HG03520 (cell line): ENCODE data around the gene NEURL1B.

Source experiments
- ATAC-seq: cut with Tn5 transposase; IDR thresholded peaks from one replicate; pipeline ENCODE4 v1.9.1; 2021; ENCODE audit warnings: mild to moderate bottlenecking, moderate library complexity; ENCODE audit not compliant: unreplicated experiment

The NEURL1B gene

DNA sequence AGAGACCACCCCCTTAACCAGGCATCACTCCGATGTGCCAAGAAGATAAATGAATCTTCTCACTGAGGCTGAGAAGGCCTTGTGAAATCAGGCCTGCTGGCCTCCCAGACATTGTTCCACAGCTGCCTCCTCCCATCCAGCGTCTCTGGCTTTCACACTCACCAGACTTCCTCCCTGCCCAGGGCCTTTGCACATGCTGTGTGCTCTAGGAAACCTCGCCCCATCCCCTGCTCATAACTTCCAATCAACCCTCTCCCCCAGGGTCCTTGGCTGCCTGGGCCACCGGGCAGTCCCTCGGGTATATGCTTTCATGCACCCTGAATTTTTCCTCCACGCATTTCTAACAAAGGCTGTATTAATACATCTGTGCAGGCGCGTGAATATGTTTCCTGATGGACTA is 71.5 kb downstream of the NEURL1B start:
- no peak for ATAC-seq

DNA sequence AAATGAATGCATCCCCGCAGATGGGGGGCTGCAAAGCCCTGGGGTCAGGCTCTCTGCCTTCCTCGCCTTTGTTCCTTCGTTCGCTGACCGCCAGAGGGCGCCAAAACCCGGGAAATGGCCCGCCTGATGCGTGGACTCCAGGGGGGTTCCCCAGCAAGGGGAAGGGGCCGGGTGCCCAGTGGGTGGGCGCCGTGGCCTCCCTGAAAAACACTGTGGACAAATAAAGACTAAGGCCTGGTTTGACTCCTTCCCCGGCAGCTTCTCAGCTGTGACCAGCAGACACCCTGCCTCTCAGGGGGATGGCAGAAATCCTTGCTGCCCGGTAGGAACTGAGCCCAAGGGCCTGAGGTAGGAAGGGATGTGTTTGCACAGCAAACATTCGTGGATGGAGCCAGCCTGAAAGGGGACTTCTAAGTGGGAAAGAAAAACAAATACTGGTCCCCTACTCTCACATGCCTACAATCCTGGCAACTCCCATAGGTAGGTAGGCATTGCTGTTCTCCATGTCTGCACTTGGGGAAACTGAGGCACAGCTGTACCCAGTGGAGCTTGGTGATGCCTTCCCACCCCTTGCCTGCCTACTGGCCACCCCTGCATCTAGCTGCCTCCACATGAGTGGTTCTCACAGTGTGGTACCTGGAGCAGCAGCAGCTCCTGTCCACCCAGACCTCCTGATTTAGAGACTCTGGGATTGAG is 72.2 kb downstream of the NEURL1B start:
- no peak for ATAC-seq

DNA sequence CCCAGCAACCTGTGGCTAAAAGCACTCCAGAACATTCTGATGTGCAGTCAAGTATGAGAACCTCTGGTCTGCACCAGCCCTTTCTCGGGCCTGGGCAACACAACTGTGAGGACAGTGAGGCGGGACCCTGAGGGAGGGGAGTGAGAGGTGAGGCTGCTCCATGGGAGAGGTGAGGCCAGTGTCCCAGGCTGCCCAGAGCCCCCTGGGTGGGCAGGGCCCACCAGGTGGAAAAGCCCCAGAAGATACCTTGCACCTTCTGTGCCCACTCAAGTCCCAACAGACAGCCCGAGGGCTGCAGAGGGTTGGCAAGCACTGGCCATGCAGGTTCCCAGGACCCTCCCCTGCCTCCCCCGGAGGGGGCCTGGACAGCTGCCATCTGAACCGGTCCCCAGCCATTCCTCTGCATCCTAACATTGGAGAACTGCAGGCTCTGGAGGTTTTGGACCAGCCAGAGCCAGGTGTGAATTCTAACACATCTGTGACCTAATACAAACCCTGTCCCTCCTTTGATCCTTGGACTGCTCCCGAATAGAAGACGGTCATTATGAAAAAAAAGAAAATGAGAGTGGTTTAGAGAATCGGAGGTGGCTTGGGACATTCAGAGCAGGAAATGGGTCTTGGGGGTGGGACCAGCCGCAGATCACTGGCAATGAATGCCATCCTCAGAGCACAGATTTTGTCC is 72.9 kb downstream of the NEURL1B start:
- ATAC-seq = no peak

DNA sequence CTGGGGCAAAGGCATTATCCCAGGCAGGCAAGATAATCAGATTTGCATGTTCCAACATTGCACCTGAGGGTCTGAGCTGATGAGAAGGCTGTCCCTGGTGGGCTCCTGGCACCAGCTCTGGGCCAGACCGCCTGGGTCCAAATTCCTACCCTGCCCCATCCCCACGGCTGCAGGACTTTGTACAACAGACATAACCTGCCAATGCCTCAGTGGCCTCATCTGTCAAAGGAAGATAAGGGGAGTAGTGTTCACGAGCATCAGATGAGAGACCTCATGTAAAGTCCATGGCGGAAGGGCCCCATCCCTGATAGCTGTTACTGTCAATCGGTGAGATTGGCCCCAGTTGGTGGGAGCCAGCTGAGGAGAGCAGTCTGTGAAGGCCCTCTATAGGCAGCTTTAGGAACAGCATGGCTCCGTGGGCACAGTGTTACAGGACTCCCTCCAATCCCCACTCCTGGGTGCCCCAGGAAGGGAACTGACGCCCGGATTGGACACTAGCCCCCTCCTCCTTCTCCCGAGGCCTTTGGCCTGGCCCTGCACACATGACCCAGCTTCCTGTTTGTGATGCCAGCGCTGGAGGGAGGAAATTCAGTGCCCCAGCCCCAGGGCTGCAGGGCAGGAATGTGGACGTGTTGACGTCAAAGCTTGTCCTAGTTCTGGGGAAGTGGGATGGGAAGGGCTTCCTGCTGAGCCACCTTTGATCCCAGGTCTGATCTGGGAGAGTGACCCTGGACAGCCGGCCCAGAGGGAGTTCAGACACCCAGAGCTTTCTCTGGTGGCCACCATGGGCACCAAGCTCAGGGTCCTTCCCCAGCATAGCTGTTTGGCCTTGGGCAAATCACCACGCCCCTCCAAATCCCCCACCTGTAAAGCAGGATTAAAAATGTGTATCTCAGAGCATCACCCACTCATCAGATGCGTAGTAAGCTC is 73.7 kb downstream of the NEURL1B start:
- no peak for ATAC-seq

DNA sequence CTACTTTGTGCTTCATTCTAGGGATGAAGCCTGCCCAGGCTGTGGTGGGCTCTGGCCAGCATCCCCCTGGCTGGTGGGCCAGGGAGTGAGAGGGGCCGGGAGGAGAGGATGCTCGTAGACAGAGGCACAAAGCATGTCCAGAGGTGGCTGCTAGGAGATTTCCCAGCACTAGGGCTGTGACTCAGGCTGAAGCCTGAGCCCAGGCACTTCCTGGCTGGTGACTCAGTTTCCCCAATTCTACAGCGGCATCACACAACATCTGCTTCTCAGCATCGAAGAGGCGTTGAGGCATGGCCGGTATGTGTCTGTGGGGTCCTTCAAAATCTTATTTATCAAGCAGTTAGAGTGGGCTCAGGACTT is 74.3 kb downstream of the NEURL1B start:
- no peak for ATAC-seq

DNA sequence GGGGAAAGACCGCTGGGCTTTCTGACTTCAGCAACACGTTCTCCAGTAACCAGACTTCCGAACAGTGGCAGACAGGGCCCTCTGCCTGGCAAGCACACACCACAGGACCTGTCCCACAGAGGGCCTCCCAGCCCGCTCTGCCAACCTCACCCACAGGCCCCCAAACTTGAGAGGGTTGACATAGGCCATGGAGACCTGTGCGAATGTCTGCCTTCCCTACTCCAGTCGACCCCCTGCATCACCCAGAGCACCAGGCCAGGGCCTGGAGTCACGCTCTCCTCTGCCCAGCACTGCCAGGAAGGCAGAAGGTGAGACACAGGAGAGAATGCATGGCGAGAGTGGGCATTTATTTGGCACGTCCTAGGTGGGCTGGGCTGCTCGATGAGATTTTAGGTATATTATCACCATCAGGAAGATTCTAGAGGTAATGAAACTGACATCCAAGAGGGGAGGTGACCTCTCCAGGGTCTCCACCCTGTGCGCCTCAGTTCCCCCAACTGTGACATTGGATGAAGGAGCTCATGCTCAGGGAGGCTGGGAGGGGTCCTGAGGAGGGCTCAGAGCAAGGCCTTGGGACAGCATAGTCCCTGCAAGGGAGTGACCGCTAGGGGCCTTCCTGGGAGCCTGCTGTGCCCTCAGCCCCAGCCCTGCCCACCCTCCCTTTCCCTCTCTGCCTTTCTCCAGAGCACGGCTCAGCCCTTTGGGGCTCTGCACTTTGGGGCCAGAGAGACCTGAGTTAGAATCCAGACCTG is 75.0 kb downstream of the NEURL1B start:
- ATAC-seq = no peak

DNA sequence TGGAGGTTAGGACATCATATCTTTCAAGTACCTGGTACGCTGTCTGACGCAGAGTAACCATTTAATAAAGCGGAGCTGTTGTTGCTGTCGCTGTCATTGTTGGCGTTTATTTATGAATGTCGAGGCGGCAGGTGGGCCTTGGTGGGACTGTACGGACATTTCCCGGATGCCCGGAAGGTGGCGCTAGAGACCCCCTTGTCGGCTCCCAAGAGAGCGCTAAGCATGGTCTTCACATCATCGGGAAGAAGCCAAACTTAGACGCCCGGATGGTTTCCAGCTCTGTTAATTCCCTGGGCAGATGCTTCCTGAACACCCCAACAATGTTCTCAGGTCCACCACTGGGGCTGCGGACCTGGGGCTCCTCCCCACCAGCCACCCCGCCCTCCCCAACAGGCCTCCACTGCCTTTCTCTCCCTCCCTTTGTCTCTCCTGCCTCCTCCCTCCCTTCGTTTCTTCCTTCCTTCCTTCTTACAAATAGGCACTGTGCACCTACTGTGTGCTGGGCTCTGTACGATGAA is 75.8 kb downstream of the NEURL1B start:
- ATAC-seq = peak; percentile 50

DNA sequence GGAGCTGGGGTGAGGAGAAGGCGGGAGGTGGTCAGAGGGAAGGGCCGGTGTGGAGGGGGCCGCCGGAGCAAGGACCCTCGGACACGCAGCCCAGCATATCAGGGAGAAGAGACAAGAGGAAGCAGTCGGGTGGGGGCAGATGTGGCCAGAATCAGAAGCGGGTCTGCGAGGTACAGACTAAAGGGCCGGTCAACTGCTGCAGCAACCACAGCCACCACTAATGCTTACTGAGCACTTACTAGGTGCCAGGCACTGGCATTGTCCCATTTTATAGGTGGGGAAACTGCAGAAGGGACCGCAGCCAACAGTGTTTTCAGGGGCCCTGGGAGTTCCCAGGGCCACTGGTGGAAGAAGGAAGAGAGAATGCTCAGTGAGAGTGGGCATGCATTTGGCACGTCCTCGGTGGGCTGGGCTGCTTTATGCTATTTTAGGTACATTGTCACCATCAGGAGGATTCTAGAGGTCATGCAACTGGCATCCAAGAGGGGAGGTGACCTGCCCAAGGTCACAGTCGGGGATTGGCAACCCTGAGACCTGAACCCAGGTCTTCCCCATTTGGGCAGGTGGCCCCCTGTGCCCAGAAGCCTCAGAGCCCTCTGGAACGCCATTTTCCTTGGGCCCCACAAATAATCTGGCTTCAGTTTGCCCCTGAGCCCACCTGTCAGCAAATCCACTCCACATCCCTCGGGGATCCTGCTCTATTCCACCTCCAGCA is 76.6 kb downstream of the NEURL1B start:
- ATAC-seq = no peak

DNA sequence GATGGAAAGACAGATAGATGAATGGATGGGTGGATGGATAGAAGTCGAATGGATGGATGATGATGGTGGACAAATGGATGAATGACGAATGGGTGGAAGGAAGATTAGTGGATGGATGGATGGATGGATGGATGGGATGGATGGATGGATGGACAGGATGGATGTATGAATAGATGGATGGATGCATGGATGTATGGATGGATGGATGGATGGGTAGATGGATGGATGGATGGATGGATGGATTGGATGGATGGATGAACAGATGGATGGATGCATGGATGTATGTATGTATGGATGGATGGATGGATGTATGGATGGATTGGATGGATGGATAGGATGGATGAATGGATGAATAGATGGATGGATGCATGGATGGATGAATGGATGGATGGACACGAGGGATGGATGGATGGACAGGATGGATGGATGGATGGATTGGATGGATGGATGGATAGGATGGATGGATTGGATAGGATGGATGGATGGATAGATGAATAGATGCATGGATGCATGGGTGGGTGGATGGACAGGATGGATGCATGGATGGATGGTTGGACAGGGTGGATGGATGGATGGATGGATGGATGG is 77.6 kb downstream of the NEURL1B start:
- ATAC-seq = no peak

DNA sequence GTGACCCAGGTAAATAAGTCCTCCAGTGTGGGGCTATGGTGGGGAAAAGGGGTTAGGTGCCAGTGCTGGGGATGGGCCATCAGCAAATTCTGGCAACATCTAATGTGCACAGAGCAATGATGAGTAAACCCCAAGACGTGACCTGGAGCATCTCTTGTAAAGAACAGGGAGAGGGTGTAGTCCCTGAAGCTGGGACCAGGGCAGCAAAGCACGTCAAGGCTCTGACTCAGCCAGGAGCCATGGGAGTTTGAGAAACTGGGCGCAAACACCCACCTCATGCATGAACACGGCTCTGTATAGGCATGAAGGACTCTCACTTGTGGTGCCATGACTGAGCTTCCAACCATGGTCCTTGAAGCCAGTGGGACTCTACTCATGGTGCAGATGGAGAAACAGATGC is 78.1 kb downstream of the NEURL1B start:
- no peak for ATAC-seq

DNA sequence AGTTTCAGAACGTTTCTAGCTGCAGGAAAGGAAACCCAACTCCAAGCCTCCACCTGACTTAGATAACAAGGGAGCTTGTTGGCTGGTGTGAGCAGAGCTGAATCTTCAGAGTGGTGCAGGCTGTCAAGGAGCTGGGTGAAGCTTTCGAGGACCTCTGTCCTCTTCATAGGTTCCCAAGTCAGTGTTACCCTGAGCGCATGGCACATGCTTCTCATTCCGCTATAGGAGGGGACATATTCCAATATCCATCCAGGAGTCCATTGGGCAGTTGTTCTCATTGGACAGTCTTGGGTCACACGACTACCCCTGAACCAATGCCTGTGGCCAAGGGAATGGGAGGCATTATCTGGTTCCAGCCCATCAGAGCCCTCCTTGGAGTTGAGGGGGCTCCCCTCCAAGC is 79.6 kb downstream of the NEURL1B start:
- ATAC-seq = no peak

DNA sequence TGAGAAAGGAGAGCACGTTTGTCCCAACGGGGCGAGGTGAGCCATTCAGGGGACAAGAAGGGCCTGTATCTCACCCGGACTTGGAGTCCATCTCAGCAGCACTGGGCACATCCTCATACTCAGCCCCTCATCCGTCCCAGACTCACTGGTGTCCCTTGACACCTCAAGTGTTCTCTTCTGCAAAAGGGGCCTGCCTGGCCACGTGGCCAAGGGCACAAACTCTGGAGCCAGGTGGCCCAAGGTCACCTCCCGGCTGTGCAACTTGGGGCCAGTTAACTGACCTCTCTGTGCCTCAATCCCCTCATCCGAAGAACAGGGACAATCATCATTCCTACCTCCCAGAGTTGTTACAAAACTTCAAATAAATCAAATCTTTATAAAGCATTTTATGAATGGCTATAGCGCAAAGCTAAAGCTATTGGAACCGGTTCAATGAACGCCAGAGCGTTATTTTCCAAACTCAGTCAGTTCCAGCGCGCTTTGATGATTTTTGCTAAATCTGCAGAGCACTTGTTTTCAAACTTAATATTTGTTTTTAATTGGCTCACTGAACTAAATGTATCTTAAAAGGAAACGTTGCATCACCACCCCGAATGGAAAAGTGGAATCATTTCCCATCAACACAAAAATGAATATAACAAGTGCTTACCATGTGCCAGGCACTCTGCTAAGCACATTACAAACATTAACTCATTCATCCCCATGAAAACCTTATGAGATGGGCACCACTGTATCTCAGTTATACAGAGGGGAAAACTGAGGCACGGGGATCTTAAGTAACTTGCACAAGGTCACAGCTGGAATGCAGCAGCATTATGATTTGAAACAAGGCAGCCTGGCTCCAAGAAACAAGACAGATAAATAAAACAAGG is 80.6 kb downstream of the NEURL1B start:
- no peak for ATAC-seq

DNA sequence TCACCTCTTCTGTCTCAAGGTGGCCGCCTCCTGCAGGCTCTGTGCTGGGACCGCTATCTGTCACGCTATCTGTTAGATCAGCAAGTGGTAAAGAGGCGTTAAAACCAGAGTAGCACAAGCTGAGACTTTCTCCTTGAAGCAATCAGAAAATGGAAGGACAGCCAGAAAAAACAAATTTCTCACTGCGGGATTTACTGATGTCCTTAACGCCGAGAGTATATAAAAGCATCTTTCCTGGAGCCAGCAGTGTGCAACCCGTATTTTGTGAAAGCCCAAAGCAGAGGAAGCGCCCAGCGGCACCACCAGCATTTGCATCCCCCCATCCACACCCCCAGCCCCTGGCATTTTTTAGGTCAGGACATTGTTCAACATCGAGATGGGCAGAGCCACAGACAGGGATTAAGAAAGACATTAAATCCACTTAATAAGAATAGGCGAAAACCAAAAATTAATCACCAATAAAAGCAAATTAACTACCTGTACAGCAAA is 81.3 kb downstream of the NEURL1B start:
- no peak for ATAC-seq

DNA sequence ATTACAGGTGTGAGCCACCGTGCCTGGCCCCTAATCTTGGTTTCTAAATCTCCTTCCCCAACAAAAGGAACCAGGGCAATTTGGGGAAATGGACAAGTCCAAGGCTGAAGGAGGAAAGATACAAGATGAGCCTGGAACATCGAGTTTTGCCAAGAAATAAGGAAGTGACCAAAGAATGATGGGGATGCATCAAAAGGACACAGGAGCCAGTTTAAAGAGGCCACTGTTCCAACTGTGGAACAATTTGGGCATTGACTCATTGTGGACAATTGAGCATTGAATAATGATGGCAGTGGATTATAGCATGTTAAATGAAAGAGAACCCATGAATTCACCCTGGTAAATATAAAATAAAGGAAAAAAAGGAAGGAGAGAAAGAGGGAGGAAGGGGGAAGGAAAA is 82.4 kb downstream of the NEURL1B start:
- no peak for ATAC-seq

DNA sequence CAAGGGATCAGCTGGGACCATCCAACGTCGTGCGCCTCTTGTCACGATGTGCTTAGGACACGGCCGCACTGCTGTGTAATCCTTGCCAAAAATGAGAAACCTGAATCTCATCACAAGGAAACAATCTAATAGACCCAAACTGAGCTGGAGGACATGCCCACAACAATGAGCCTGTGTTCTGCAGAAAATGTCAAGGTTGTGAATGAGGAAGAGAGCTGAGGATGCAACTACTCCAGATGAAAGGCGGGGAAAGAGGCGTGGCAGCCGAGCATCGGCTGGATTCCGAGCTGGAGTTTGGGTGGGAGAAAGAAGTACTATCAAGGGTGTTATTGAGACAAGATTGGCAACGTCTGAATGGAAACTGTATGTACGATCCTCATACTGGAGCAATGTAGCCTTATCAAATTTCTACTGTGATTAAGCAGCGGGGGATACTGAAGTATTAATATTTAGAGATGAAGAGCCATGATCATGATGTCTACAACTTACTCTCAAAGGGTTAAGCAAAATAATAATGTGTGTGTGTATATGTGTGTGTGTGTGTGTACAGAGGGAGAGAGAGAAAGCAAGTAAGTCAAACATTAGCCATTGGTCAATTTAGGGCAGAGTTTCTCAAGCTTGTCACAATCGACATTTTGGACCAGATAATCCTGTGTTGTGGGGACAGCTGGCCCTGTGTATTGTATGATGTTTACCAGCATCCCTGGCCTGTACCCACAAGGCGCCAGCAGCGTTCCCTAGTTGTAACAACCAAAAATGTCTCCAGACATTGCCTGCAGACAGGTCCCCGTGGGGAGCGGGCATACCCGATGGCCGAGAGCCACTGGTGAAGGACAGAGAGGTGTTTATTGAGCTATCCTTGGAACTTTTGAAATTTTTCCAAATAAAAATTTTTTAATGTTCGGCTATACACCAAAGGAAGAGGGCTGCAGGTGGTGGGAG is 83.5 kb downstream of the NEURL1B start:
- ATAC-seq = no peak

DNA sequence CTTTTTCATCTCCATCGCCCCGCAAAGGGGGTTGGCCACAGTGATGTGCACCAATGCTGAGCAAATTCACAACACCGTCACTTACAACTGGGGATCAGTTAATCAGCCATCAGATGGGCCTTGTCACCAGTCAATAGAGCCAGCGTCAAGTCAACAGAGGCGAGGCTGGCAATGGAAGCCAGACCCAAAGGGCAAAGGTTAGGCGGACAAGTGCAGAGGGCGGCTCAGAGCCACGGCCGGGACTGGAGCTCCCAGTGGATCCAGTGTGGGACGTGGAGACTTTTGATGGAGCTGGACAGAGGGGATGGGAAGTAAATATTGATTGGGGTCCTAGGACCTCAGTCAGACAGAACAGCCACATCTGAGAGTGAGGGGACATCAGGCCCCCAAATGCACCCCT is 84.2 kb downstream of the NEURL1B start:
- ATAC-seq = no peak

DNA sequence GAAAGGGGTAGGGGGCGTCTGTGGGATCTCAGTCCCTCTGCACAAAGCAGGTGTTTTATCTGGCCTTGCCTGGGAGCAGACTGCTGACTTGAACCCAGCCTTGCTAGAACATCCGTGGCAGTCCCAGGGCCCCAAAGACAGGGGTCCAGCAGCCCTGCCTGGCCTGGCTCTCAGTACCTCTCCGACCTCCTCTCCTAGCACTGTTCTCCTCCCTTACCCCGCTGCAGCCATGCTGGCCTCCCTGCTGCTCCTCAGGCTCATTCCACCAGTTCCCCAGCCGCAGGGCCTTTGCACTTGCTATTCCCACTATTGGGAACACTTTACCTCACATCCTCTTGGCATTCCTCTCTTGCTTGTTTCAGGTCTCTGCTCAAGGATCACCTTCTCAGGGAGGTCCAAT is 84.7 kb downstream of the NEURL1B start:
- ATAC-seq = no peak

DNA sequence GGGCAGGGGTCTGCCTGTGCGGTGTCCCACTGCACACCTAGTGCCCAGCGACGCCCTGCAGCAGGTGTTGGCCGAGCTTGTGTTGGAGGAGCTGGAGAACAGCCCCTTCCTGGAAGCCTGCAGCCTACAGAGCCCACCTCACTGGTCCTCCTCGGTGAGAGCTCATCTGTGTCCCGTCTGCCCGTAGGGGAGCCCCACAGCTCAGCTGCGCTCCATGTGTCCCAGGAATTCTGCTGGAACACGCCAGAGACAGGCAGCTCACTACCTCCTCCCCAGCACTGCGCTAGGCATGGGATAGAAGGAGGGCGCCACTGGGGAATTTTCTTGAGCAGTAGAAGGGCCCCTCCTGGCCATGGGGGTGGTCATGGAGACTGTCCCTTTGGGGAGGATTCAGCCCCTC is 85.9 kb downstream of the NEURL1B start:
- no peak for ATAC-seq
